HepG2 (cell line): ENCODE measurements around the gene MAP1LC3B. TPM values are rescaled to one million over a fixed set of nuclear protein-coding genes. Genes with fewer than 3 reads are reported as not detected.

Source experiments
- AGO2 ChIP-seq: fragments of 200-400 bp; formaldehyde crosslinking; optimal IDR thresholded peaks from 2 replicates; pipeline ENCODE3; 2017; ENCODE audit warnings: mild to moderate bottlenecking, low read depth, low read length, moderate library complexity
- CREM ChIP-seq, 2 experiments: sonication (generic) in 1 of 2; formaldehyde crosslinking in 1 of 2; IDR thresholded peaks; 2 replicates each; pipeline versions ENCODE4 v1.4.0 to v1.6.1; 2016 to 2020; ENCODE audit warnings: antibody characterized with exemption in 1 of 2, mild to moderate bottlenecking in 1 of 2, missing genetic modification reagents in 1 of 2
- FOXK2 ChIP-seq: fragments of 450-650 bp; IDR thresholded peaks from 2 replicates; pipeline ENCODE4 v1.6.1; 2016
- HHEX ChIP-seq: IDR thresholded peaks from 2 replicates; pipeline ENCODE4 v1.6.1; 2016; ENCODE audit warnings: control low read depth
- IRF2 ChIP-seq: IDR thresholded peaks from 2 replicates; pipeline ENCODE4 v1.6.1; 2018; ENCODE audit warnings: missing genetic modification reagents, missing compliant biosample characterization
- JARID2 ChIP-seq: sonication (generic); formaldehyde crosslinking; IDR thresholded peaks from 2 replicates; pipeline ENCODE4 v1.8.1; 2023; ENCODE audit warnings: missing genetic modification reagents, inconsistent platforms; ENCODE audit not compliant: insufficient replicate concordance
- KDM2A ChIP-seq: sonication (generic); formaldehyde crosslinking; IDR thresholded peaks from 2 replicates; pipeline ENCODE4 v1.4.0; 2020; ENCODE audit warnings: low read depth, missing genetic modification reagents, borderline replicate concordance
- NCOR1 ChIP-seq: fragments of 200-600 bp; sonication (generic); IDR thresholded peaks from 2 replicates; pipeline ENCODE4 v1.7.0; 2017; ENCODE audit warnings: antibody characterized with exemption, low read length, borderline replicate concordance
- POLR2G ChIP-seq: fragments of 200-400 bp; formaldehyde crosslinking; IDR thresholded peaks from 2 replicates; pipeline ENCODE4 v1.6.1; 2018; ENCODE audit warnings: mild to moderate bottlenecking, low read depth, low read length, moderate library complexity
- RAD21 ChIP-seq: fragments of 450-650 bp; formaldehyde crosslinking; IDR thresholded peaks from 2 replicates; pipeline ENCODE4 v1.5.0; 2020; ENCODE audit warnings: mild to moderate bottlenecking
- RXRB ChIP-seq: IDR thresholded peaks from 2 replicates; pipeline ENCODE4 v1.6.1; 2016; ENCODE audit warnings: borderline replicate concordance, missing genetic modification reagents, missing compliant biosample characterization
- SETDB1 ChIP-seq: sonication (generic); formaldehyde crosslinking; IDR thresholded peaks from 2 replicates; pipeline ENCODE4 v1.5.1; 2020; ENCODE audit warnings: missing genetic modification reagents, mild to moderate bottlenecking, borderline replicate concordance
- SMAD9 ChIP-seq: sonication (generic); formaldehyde crosslinking; IDR thresholded peaks from 2 replicates; pipeline ENCODE4 v1.5.1; 2020; ENCODE audit warnings: mild to moderate bottlenecking, missing genetic modification reagents
- SRY ChIP-seq: sonication (generic); formaldehyde crosslinking; IDR thresholded peaks from 2 replicates; pipeline ENCODE4 v1.8.0; 2022; ENCODE audit warnings: mild to moderate bottlenecking, missing genetic modification reagents
- ZNF138 ChIP-seq: sonication (generic); formaldehyde crosslinking; IDR thresholded peaks from 2 replicates; pipeline ENCODE4 v1.5.0; 2020; ENCODE audit warnings: mild to moderate bottlenecking, low read depth, missing genetic modification reagents
- ZNF180 ChIP-seq: sonication (generic); formaldehyde crosslinking; IDR thresholded peaks from 2 replicates; pipeline ENCODE4 v1.4.0; 2020; ENCODE audit warnings: low read depth, missing genetic modification reagents, borderline replicate concordance
- ZNF282 ChIP-seq: fragments of 450-650 bp; IDR thresholded peaks from 2 replicates; pipeline ENCODE4 v1.6.1; 2018; ENCODE audit not compliant: partially characterized antibody
- ZNF335 ChIP-seq: sonication (generic); formaldehyde crosslinking; IDR thresholded peaks from 2 replicates; pipeline ENCODE4 v1.4.0; 2020; ENCODE audit warnings: missing genetic modification reagents
- ZSCAN22 ChIP-seq: sonication (generic); formaldehyde crosslinking; IDR thresholded peaks from 2 replicates; pipeline ENCODE4 v1.4.0; 2020; ENCODE audit warnings: mild to moderate bottlenecking, missing genetic modification reagents
- polyA plus RNA-seq, 8 experiments: library from polyadenylated mRNA; depleted of rRNA in 3 of 8; stranded (reverse) in 7 of 8; unstranded in 1 of 8; fragments of >200 nt; fragmentation: Illumina TruSeq in 4 of 8; extraction: Trizol in 4 of 8; gene quantifications; 2 replicates each; pipeline versions ENCODE4 v1.2.1 to v1.2.3, GENCODE V29; 2011 to 2016; ENCODE audit warnings: low read depth in 4 of 8, missing spikeins in 1 of 8, mixed read lengths in 1 of 8; ENCODE audit not compliant: insufficient read depth in 1 of 8
- total RNA-seq, 5 experiments: library from RNA; depleted of rRNA; stranded (reverse); fragments of >200 nt; fragmentation: Illumina TruSeq; extraction: Trizol; gene quantifications; 2 replicates each; pipeline ENCODE4 v1.2.3, GENCODE V29; 2016; ENCODE audit warnings: low read depth in 1 of 5
- TF ChIP-seq, protein P1 (sequence below): sonication (generic); formaldehyde crosslinking; IDR thresholded peaks from 2 replicates; pipeline ENCODE4 v1.4.0; 2020; ENCODE audit warnings: missing genetic modification reagents, borderline replicate concordance
- TF ChIP-seq, protein P2 (sequence below): fragments of 450-650 bp; IDR thresholded peaks from 2 replicates; pipeline ENCODE4 v1.6.1; 2017
- TF ChIP-seq, protein P3 (sequence below), 2 experiments: sonication (generic) in 1 of 2; formaldehyde crosslinking in 1 of 2; IDR thresholded peaks; 2 replicates each; pipeline versions ENCODE4 v1.5.1 to v1.6.1; 2011 to 2020; ENCODE audit warnings: borderline replicate concordance in 1 of 2, low read depth in 1 of 2, low read length in 1 of 2, mild to moderate bottlenecking in 1 of 2, missing genetic modification reagents in 1 of 2, moderate library complexity in 1 of 2

The MAP1LC3B gene
- total and polyA plus RNA-seq, 2 of the 13 experiments (the other 11 are each of a cell fraction or from before 2014, with no cell fraction given) = 15.7 to 37.4 TPM

DNA sequence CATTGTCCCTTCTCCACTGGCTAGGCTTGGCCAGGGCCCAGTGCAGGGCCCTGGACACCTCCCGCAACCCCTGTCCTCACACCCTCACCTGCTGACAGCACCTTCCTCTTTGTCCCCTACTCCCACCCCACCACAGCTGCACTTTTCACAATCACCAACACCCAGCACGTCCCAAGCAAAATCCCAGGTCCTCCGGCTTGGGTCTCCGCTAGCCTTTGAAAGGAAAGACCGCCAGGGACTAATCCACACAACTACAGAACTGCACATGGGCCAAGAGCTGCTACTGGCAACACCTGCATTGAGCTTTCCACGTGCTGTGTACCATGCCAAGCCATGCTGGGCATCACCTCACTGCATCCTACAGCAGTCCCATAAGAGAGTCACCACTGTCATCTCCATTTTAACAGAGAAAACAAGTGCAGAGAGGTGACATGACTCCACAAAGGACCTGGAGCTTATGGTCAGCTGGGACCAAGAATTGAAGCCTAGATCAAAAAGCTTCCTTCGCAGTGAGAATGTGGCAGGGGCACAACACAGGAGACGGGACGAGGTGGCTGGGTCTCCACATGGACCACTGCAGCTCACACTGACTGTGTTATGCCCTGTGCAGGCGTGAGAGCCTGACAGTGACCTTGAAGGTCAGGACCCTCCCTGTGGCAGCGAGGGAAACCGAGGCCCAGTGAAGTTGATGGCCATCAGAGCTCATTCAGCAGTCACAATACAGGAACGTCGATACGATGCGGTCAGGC, 31.1 kb upstream of the MAP1LC3B start (continued):
- TF ChIP-seq SRY (CRISPR knock-in tag) (no peak; the same call in 1 of the 2 replicates), ZNF335 (CRISPR knock-in tag) (no peak), ZSCAN22 (CRISPR knock-in tag) (no peak), IRF2 (CRISPR knock-in tag) (no peak), POLR2G (peak; percentile 10; the same call in 1 of the 2 replicates), RAD21 (peak; percentile 15; the same call in 1 of the 2 replicates), RXRB (CRISPR knock-in tag) (no peak), HHEX (CRISPR knock-in tag) (no peak), SETDB1 (CRISPR knock-in tag) (no peak), CREM (IDR thresholded peaks at IDR 0.05) (no peak), CREM (CRISPR knock-in tag; IDR thresholded peaks at IDR 0.05) (no peak), AGO2 (peak; percentile 82), SMAD9 (no peak), ZNF138 (no peak), KDM2A (CRISPR knock-in tag) (no peak), ZNF282 (no peak), FOXK2 (no peak), NCOR1 (no peak), ZNF180 (CRISPR knock-in tag) (no peak), JARID2 (CRISPR knock-in tag) (no peak)
- TF ChIP-seq, protein P1, sequence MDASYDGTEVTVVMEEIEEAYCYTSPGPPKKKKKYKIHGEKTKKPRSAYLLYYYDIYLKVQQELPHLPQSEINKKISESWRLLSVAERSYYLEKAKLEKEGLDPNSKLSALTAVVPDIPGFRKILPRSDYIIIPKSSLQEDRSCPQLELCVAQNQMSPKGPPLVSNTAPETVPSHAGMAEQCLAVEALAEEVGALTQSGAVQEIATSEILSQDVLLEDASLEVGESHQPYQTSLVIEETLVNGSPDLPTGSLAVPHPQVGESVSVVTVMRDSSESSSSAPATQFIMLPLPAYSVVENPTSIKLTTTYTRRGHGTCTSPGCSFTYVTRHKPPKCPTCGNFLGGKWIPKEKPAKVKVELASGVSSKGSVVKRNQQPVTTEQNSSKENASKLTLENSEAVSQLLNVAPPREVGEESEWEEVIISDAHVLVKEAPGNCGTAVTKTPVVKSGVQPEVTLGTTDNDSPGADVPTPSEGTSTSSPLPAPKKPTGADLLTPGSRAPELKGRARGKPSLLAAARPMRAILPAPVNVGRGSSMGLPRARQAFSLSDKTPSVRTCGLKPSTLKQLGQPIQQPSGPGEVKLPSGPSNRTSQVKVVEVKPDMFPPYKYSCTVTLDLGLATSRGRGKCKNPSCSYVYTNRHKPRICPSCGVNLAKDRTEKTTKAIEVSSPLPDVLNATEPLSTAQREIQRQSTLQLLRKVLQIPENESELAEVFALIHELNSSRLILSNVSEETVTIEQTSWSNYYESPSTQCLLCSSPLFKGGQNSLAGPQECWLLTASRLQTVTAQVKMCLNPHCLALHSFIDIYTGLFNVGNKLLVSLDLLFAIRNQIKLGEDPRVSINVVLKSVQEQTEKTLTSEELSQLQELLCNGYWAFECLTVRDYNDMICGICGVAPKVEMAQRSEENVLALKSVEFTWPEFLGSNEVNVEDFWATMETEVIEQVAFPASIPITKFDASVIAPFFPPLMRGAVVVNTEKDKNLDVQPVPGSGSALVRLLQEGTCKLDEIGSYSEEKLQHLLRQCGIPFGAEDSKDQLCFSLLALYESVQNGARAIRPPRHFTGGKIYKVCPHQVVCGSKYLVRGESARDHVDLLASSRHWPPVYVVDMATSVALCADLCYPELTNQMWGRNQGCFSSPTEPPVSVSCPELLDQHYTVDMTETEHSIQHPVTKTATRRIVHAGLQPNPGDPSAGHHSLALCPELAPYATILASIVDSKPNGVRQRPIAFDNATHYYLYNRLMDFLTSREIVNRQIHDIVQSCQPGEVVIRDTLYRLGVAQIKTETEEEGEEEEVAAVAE = no peak
- TF ChIP-seq, protein P2, sequence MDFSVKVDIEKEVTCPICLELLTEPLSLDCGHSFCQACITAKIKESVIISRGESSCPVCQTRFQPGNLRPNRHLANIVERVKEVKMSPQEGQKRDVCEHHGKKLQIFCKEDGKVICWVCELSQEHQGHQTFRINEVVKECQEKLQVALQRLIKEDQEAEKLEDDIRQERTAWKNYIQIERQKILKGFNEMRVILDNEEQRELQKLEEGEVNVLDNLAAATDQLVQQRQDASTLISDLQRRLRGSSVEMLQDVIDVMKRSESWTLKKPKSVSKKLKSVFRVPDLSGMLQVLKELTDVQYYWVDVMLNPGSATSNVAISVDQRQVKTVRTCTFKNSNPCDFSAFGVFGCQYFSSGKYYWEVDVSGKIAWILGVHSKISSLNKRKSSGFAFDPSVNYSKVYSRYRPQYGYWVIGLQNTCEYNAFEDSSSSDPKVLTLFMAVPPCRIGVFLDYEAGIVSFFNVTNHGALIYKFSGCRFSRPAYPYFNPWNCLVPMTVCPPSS = no peak
- TF ChIP-seq, protein P3, sequence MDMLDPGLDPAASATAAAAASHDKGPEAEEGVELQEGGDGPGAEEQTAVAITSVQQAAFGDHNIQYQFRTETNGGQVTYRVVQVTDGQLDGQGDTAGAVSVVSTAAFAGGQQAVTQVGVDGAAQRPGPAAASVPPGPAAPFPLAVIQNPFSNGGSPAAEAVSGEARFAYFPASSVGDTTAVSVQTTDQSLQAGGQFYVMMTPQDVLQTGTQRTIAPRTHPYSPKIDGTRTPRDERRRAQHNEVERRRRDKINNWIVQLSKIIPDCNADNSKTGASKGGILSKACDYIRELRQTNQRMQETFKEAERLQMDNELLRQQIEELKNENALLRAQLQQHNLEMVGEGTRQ (IDR thresholded peaks at IDR 0.05; ENCODE audit: low read depth, low read length) = no peak
- TF ChIP-seq, protein P3 (CRISPR knock-in tag; IDR thresholded peaks at IDR 0.05; ENCODE audit: borderline replicate concordance) = no peak
